Activated CD4-positive, alpha-beta T cell treated with anti-CD3 and anti-CD28 coated beads for 36 hours (primary cell): ENCODE measurements around the gene RBMS3. TPM values are rescaled to one million over a fixed set of nuclear protein-coding genes. Genes with fewer than 3 reads are reported as not detected.

Experiments
- ATAC-seq: fragments of 200-7000 bp; cut with Tn5 transposase; one replicate; pipeline ENCODE4 v1.10.0; 2021; ENCODE audit warnings: mild to moderate bottlenecking, moderate library complexity
- CTCF ChIA-PET: fragments of 350-600 bp; sonication (Branson Sonifier 250); formaldehyde crosslinking; loops from one replicate; lab custom pipeline; 2021; ENCODE audit warnings: antibody characterized with exemption; lab: Charles Lee
- POLR2A ChIA-PET: fragments of 350-600 bp; sonication (Branson Sonifier 250); formaldehyde crosslinking; loops from one replicate; lab custom pipeline; 2021; ENCODE audit warnings: antibody characterized with exemption, inconsistent platforms; lab: Charles Lee
- DNase-seq: peaks from one replicate; pipeline ENCODE4 v3.0.0-alpha.2; 2020
- H3K27ac Mint-ChIP-seq: one replicate; pipeline ENCODE4 v1.8.0; 2021; ENCODE audit warnings: mixed read lengths
- H3K27me3 Mint-ChIP-seq: one replicate; pipeline ENCODE4 v1.8.0; 2021; ENCODE audit warnings: mixed read lengths
- H3K36me3 Mint-ChIP-seq: one replicate; pipeline ENCODE4 v1.8.0; 2021; ENCODE audit warnings: low read depth, mixed read lengths
- H3K4me1 Mint-ChIP-seq: one replicate; pipeline ENCODE4 v1.8.0; 2021; ENCODE audit warnings: mixed read lengths
- H3K4me3 Mint-ChIP-seq: one replicate; pipeline ENCODE4 v1.8.0; 2021; ENCODE audit warnings: mild to moderate bottlenecking, moderate library complexity, mixed read lengths
- H3K9me3 Mint-ChIP-seq: one replicate; pipeline ENCODE4 v1.8.0; 2021; ENCODE audit warnings: low read depth, mixed read lengths
- intact Hi-C, 2 experiments: fragments of 100-400 bp; cut with DNase I in 1 of 2; cut with micrococcal nuclease in 1 of 2; formaldehyde crosslinking; loops; one replicate each; pipeline versions ENCODE4 v1.14.2 to v1.15.1; 2022 to 2024; cut with DNase I, micrococcal nuclease
- total RNA-seq, 2 experiments: library from RNA; stranded (reverse); gene quantifications; one replicate each; pipeline ENCODE4 v1.2.3, GENCODE V29; 2021

The RBMS3 gene
- total RNA-seq, 2 experiments from 2014 or later: 1.5 to 2.0 TPM

DNA sequence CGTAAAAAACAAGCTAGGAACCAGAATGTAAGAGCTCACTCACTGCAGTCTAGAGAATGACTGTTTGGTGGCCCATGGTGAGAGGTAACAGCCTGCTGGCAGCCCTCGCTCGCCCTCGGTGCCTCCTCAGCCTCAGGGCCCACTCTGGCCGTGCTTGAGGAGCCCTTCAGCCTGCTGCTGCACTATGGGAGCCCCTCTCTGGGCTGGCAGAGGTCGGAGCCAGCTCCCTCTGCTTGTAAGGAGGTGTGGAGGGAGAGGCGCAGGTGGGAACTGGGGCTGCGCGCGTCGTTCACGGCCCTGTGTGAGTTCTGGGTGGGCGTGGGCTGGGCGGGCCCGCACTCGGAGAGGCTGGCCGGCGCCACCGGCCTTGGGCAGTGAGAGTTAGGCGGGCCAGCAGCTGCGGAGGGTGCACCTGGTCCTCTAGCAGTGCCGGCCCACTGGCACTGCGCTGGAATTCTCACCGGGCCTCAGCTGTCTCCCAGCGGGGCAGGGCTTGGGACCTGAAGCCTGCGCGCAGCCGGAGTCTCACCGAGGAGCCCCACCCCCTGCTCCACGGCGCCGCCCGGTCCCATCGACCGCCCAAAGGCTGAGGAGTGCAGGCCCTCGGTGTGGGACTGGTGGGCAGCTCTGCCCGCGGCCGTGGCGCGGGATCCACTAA, 420.6 kb downstream of the RBMS3 start:
- CTCF ChIA-PET: no interaction called here
- ATAC-seq: no peak

DNA sequence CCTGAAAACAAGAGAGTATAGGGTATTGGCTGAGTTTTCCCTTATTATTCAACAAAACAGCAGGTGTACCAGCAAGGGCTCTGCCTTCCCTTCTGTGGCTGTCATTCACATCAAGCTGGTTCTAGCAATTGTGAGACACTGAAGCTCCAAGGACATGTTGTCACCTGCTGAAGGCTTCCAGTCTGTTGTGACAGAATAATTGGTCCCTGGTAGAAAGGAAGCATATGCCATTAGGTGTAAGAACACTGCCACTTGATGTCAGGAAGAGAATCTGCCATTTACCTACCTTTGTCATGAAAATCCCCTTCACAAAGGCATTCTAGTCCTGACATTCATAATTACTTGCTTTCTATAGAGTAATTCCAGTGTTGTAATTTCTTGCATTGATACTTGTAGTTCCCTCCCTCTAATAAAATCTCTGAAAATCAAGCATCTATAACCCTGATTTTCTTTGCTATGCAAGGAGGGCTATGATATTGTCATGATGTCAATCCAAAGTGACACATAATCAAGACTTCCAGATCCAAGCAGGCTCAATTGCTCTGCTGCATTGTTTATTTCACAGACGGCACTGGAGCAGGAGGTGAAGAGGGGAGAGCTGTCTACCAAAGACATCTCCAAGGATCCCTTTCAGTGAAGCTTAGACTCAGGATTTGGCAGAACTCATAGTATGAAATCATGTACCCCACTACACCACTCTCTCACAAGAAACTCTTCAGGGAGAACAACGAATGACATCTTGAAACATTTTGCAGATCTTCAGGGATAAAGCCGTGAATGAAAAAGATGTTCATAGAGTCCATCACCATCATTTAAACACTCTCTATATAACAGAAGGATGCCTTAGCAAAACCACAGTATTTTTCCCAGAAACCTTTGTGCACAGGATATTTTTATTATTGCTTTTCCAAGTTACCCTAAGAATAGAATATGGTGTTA, 425.3 kb downstream of the RBMS3 start:
- ChIA-PET POLR2A (no interaction called here), CTCF (no interaction called here)
- H3K36me3 Mint-ChIP-seq: no peaks in the 10 kb centered on the region
- H3K4me3 Mint-ChIP-seq: no peak overlapping the region
- no peak for ATAC-seq
- H3K27me3 Mint-ChIP-seq: no peaks in the 10 kb centered on the region
- DNase-seq: no peak
- no peaks in the 10 kb centered on the region for H3K4me1 Mint-ChIP-seq
- intact Hi-C loops: no loop called here
- H3K9me3 Mint-ChIP-seq: peaks cover 3% of the 10 kb centered on the region
- no peak overlapping the region for H3K27ac Mint-ChIP-seq

More for the DNA sequence above, 420.6 kb downstream of the RBMS3 start:
- no peaks in the 10 kb centered on the region for H3K36me3 Mint-ChIP-seq
- POLR2A ChIA-PET: interaction anchor here (0.6 kb wide), 1 partner anchor 1879 kb away, joined by 3 read pairs; no protein-coding TSS in a partner anchor
- H3K27me3 Mint-ChIP-seq: no peaks in the 10 kb centered on the region
- intact Hi-C loops: no loop called here
- no peak for DNase-seq
- H3K27ac Mint-ChIP-seq: no peak overlapping the region
- no peaks in the 10 kb centered on the region for H3K4me1 Mint-ChIP-seq
- H3K9me3 Mint-ChIP-seq: peaks cover 6% of the 10 kb centered on the region
- H3K4me3 Mint-ChIP-seq: no peak overlapping the region

DNA sequence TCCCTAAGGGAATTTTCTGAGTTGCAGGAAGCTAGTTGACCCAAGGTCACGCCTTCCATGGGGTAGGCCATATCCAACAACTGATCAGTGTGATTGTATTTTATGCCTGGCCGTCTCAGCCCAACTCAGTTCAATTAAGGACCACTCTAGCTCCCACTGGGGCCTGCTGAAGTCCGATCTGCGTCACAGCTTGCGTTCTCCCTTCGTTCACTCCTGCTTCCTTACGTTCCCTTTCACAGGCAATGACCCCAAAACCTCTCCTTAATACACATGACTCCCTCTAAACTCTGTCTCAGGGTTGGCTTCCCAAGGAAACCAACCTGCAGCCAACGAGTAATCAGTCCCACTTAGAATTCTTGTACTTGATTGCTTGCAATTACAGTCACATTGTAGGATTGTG, 428.0 kb downstream of the RBMS3 start:
- no peak for DNase-seq
- ATAC-seq: no peak
- ChIA-PET CTCF (interaction anchor here (0.8 kb wide), 1 partner anchor 304 kb away, joined by 3 read pairs; no protein-coding TSS in a partner anchor), POLR2A (no interaction called here)
- Mint-ChIP-seq H3K9me3 (no peaks in the 10 kb centered on the region), H3K27ac (no peak overlapping the region), H3K36me3 (no peaks in the 10 kb centered on the region), H3K4me3 (no peak overlapping the region), H3K27me3 (no peaks in the 10 kb centered on the region), H3K4me1 (no peaks in the 10 kb centered on the region)
- intact Hi-C loops: no loop called here

DNA sequence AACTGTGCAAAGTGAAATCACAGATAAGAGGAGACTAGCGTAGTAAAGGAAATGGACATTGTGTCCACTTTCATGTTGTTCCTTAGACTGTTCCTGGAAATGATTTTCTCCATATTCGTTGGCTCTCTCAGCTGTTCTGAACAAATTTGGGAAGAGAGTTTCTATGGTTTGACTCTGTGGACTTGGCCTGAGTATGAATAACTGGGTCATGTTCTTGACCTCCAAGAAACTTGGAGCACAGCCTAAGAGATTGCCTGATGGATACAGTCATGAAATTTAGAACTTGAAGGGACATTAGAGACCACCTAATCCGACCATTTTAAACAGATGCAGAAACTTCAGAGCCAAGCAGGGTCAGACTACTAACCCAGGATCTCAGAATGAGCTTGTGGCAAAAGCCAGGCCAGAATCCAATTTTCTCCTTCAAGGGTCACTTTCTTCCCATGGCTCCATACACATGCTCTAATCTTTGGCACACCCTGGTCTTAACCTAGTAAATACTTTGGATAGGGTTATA, 430.4 kb downstream of the RBMS3 start:
- Mint-ChIP-seq H3K36me3 (no peaks in the 10 kb centered on the region), H3K4me3 (no peak overlapping the region), H3K4me1 (no peaks in the 10 kb centered on the region), H3K9me3 (no peaks in the 10 kb centered on the region), H3K27ac (no peak overlapping the region), H3K27me3 (no peaks in the 10 kb centered on the region)
- intact Hi-C loops: no loop called here
- POLR2A ChIA-PET: no interaction called here
- no peak for ATAC-seq
- CTCF ChIA-PET: interaction anchor here (0.6 to 1.4 kb wide), 2 partner anchors 13 to 86 kb away, joined by 3 read pairs; no protein-coding TSS in a partner anchor
- DNase-seq: no peak

DNA sequence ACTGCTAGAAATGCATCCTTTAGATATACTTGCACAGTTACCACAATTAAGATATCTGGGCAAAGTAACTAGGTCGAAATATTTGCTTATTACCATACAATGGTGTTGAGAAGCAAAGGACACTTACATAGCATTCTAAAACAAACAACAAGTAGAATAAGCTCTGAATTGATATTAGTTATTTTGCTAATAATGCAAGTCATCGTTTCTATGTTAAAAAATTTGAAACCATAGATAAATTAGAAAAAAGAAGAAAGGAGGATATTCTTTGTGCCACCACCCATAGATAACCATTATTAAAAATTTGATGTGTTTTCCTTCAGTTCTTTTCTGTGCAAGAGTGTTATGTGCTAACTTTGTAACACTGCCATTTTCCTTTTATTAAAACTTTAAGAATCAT, 435.3 kb downstream of the RBMS3 start:
- peaks cover 2% of the 10 kb centered on the region for H3K27me3 Mint-ChIP-seq
- POLR2A ChIA-PET: no interaction called here
- intact Hi-C loops: no loop called here

DNA sequence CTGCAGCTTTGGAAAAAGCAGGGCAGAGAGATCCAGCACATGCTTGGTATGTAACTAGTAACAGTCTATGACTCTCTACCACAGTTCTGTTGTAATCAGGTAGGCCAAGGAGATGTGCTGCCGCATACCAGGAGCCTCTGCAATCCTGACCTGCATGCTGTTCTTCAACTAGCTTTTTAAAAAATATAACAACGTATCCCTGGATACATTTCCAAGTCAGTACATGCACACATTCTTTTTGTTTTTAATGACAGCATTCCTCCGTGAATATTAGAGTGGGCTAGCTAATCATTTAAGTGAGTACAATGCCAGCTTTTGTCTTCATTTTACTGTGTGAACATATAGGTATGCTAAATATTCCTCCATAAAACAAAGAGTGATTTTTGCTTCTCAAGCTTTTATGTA, 437.8 kb downstream of the RBMS3 start:
- no peaks in the 10 kb centered on the region for H3K36me3 Mint-ChIP-seq
- CTCF ChIA-PET: no interaction called here
- intact Hi-C loops: no loop called here
- POLR2A ChIA-PET: no interaction called here
- no peaks in the 10 kb centered on the region for H3K4me1 Mint-ChIP-seq
- peaks cover 2% of the 10 kb centered on the region for H3K27me3 Mint-ChIP-seq
- no peak for DNase-seq
- no peaks in the 10 kb centered on the region for H3K9me3 Mint-ChIP-seq
- ATAC-seq: no peak
- no peak overlapping the region for H3K4me3 Mint-ChIP-seq
- H3K27ac Mint-ChIP-seq: no peak overlapping the region

More for the DNA sequence above, 435.3 kb downstream of the RBMS3 start:
- Mint-ChIP-seq H3K36me3 (no peaks in the 10 kb centered on the region), H3K9me3 (no peaks in the 10 kb centered on the region), H3K4me1 (no peaks in the 10 kb centered on the region), H3K27ac (no peak overlapping the region), H3K4me3 (no peak overlapping the region)
- no peak for ATAC-seq
- CTCF ChIA-PET: no interaction called here
- DNase-seq: no peak

DNA sequence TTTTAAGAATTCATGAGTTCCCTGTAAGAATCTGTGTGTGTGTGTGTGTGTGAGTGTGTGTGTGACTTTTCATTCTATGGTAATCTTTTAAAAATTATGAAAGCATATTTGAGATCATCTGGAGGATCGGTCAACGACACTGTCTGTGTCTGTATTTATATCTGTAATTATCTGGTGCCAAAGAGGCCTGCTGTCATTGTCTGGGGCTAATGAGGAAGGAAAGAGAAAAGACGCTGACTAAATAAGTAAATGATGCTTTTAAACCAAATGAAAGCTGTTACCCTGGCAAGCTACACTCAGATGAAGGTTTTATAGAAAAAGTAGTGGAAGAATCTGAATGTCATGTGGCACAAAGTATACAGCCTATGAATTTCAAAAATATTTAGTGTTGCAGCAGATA, 439.8 kb downstream of the RBMS3 start:
- CTCF ChIA-PET: no interaction called here
- intact Hi-C loops: no loop called here
- POLR2A ChIA-PET: no interaction called here
- Mint-ChIP-seq H3K4me1 (no peaks in the 10 kb centered on the region), H3K4me3 (no peak overlapping the region), H3K27ac (no peak overlapping the region), H3K27me3 (peaks cover 2% of the 10 kb centered on the region), H3K9me3 (no peaks in the 10 kb centered on the region), H3K36me3 (no peaks in the 10 kb centered on the region)
- DNase-seq (no peak), ATAC-seq (no peak)

DNA sequence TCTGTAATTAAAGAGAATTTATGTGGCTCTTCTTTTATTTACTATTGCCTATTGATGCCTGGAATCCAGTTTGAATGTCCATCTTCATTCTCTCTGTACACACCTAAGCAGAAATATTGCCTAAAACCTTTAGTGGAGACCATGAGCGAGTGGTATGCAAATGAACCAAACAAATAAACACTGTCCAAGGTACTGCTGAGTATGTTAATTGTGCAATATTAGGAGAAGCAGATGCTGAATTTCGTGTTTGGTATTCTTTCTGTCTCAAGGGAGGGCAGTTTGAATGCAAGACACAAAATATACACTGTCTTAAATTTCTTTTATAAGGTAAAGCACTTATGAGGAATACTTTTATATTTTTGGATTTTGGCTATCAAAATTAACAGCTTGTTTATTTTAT, 440.9 kb downstream of the RBMS3 start:
- DNase-seq (no peak), ATAC-seq (no peak)
- ChIA-PET POLR2A (no interaction called here), CTCF (no interaction called here)
- H3K27me3 Mint-ChIP-seq: peaks cover 2% of the 10 kb centered on the region
- no peaks in the 10 kb centered on the region for H3K9me3 Mint-ChIP-seq
- no peak overlapping the region for H3K4me3 Mint-ChIP-seq
- intact Hi-C loops: no loop called here
- no peaks in the 10 kb centered on the region for H3K36me3 Mint-ChIP-seq
- no peaks in the 10 kb centered on the region for H3K4me1 Mint-ChIP-seq
- H3K27ac Mint-ChIP-seq: no peak overlapping the region

DNA sequence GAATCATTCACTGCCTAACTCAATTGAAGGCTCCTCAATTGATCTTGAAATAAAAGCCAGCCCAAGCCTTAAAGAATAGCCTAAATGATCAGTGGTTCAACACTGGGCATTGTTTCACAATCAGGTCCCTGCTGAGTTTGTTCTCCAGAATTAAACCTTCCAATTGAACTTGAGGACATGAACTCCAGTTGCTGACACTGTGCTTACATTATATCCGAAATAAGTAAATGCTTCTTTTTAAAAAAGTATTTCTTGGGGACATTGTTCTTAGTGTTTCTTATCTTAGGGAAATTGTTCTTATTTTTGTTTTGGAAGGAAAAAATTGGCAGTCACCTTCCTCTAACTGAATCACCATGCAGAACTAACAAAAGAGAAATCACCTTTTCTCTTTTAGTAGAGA, 450.2 kb downstream of the RBMS3 start:
- no peaks in the 10 kb centered on the region for H3K36me3 Mint-ChIP-seq
- POLR2A ChIA-PET: no interaction called here
- peaks cover 1% of the 10 kb centered on the region for H3K27me3 Mint-ChIP-seq
- H3K4me3 Mint-ChIP-seq: no peak overlapping the region
- intact Hi-C loops: no loop called here
- H3K27ac Mint-ChIP-seq: no peak overlapping the region
- CTCF ChIA-PET: no interaction called here
- DNase-seq (no peak), ATAC-seq (no peak)
- H3K9me3 Mint-ChIP-seq: no peaks in the 10 kb centered on the region
- no peaks in the 10 kb centered on the region for H3K4me1 Mint-ChIP-seq

DNA sequence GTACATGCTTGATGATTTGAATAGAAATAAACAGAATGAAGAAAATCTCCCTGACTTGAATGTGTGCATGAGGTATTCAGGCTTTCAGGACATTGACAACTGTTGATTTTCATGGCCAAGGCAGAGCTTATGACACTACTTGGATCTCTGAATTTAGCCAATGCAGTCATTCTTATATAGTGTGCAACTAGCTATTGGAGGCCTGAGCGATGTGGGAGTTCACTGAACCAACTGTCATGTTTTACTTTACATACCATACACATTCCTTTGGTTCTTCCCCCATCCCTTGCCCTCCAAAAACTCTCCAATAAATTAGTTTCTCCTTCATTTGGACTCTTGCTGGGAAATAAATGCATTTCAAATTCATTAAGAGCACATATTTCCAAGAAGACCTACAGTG, 460.4 kb downstream of the RBMS3 start:
- no peak overlapping the region for H3K27ac Mint-ChIP-seq
- DNase-seq: no peak
- no peaks in the 10 kb centered on the region for H3K36me3 Mint-ChIP-seq
- ChIA-PET POLR2A (no interaction called here), CTCF (no interaction called here)
- intact Hi-C loops: no loop called here
- peaks cover 2% of the 10 kb centered on the region for H3K4me1 Mint-ChIP-seq
- no peaks in the 10 kb centered on the region for H3K9me3 Mint-ChIP-seq
- ATAC-seq: no peak
- no peaks in the 10 kb centered on the region for H3K27me3 Mint-ChIP-seq
- H3K4me3 Mint-ChIP-seq: no peak overlapping the region

DNA sequence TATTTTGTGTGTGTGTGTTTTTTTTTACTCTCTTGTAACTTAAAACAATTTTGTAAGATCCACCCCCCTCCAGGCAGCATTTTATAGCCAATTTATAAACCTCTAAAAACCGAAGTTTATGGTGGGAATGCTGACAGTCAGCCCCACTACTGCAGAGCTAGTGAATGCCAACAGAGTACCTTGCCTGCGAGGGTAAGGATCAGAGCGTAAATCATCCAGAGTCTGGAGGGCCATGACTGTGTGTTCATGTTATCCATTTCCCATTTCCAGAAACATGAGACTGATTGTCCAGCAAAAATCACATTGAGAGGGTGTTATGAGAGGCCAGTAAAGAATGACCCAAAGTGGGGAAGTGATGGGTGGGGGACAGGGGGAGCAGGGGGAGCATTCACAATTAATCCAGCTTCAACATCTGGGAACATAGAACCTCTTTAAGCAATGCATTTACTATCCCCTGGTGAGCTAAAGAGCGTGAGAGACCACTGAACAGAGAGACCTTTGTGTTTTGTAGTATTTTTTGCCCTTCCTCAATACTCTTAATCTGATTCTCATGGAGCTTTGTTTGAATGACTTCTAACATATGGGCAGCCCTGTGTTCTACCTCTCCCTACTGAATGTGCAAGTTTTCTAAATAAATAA, 464.5 kb downstream of the RBMS3 start:
- ChIA-PET POLR2A (no interaction called here), CTCF (no interaction called here)
- Mint-ChIP-seq H3K4me1 (peaks cover 5% of the 10 kb centered on the region), H3K36me3 (no peaks in the 10 kb centered on the region), H3K27me3 (peaks cover 5% of the 10 kb centered on the region), H3K9me3 (no peaks in the 10 kb centered on the region), H3K4me3 (no peak overlapping the region), H3K27ac (no peak overlapping the region)
- DNase-seq (no peak), ATAC-seq (no peak)
- intact Hi-C loops: no loop called here
